H9 (cell line): ENCODE measurements around the gene SUGP1. TPM values are rescaled to one million over a fixed set of nuclear protein-coding genes. Genes with fewer than 3 reads are reported as not detected.
A peak's percentile ranks its signal among the peaks of the same experiment; 100 is the strongest.

ENCODE experiments used
- DNase-seq: peaks from one replicate; pipeline ENCODE4 v3.0.0-alpha.2; 2017
- H2AFZ ChIP-seq: one replicate; pipeline ENCODE4 v1.6.1; 2013; ENCODE audit warnings: mild to moderate bottlenecking, low read length, control low read depth, moderate library complexity
- H2AK5ac ChIP-seq: 2 replicates; pipeline ENCODE4 v1.6.1; 2013; ENCODE audit warnings: low read length, control low read depth, mixed read lengths; ENCODE audit not compliant: insufficient read length
- H2BK120ac ChIP-seq: one replicate; pipeline ENCODE4 v1.6.1; 2013; ENCODE audit warnings: low read depth, mild to moderate bottlenecking, low read length, control low read depth, inconsistent platforms; ENCODE audit not compliant: poor library complexity, severe bottlenecking
- H2BK12ac ChIP-seq: 2 replicates; pipeline ENCODE4 v1.6.1; 2013; ENCODE audit warnings: low read length, control low read depth, mixed read lengths, low read depth; ENCODE audit not compliant: insufficient read length
- H2BK15ac ChIP-seq: 2 replicates; pipeline ENCODE4 v1.6.1; 2013; ENCODE audit warnings: low read depth, low read length, control low read depth
- H2BK20ac ChIP-seq: one replicate; pipeline ENCODE4 v1.6.1; 2013; ENCODE audit warnings: low read depth, mild to moderate bottlenecking, low read length, control low read depth, inconsistent platforms; ENCODE audit not compliant: poor library complexity, severe bottlenecking
- H2BK5ac ChIP-seq: 2 replicates; pipeline ENCODE4 v1.6.1; 2013; ENCODE audit warnings: low read length, control low read depth, mixed read lengths; ENCODE audit not compliant: insufficient read length
- H3K14ac ChIP-seq: 2 replicates; pipeline ENCODE4 v1.6.1; 2013; ENCODE audit warnings: low read length, control low read depth; ENCODE audit not compliant: insufficient read depth
- H3K18ac ChIP-seq: 2 replicates; pipeline ENCODE4 v1.6.1; 2013; ENCODE audit warnings: low read depth, mild to moderate bottlenecking, mixed read lengths, low read length, control low read depth; ENCODE audit not compliant: insufficient read length
- H3K23ac ChIP-seq: 2 replicates; pipeline ENCODE4 v1.6.1; 2013; ENCODE audit warnings: low read length, control low read depth, mixed read lengths, low read depth; ENCODE audit not compliant: insufficient read length
- H3K23me2 ChIP-seq: 2 replicates; pipeline ENCODE4 v1.6.1; 2013; ENCODE audit warnings: low read depth, mild to moderate bottlenecking, mixed read lengths, low read length, control low read depth; ENCODE audit not compliant: insufficient read length, poor library complexity, severe bottlenecking
- H3K27ac ChIP-seq: 2 replicates; pipeline ENCODE4 v1.5.1; 2013; ENCODE audit warnings: low read length, control low read depth, mixed read lengths, low read depth; ENCODE audit not compliant: insufficient read length
- H3K27me3 ChIP-seq: 2 replicates; pipeline ENCODE4 v1.6.1; 2013; ENCODE audit warnings: low read length, control low read depth, inconsistent platforms; ENCODE audit not compliant: insufficient read depth
- H3K4ac ChIP-seq: 2 replicates; pipeline ENCODE4 v1.6.1; 2013; ENCODE audit warnings: low read depth, mild to moderate bottlenecking, control low read depth, inconsistent platforms, low read length, moderate library complexity
- H3K4me1 ChIP-seq: 2 replicates; pipeline ENCODE4 v1.6.1; 2013; ENCODE audit warnings: low read length, control low read depth, inconsistent platforms; ENCODE audit not compliant: insufficient read depth
- H3K4me2 ChIP-seq: 2 replicates; pipeline ENCODE4 v1.6.1; 2013; ENCODE audit warnings: low read length, control low read depth, mixed read lengths; ENCODE audit not compliant: insufficient read length, insufficient read depth
- H3K56ac ChIP-seq: 2 replicates; pipeline ENCODE4 v1.6.1; 2013; ENCODE audit warnings: low read depth, mild to moderate bottlenecking, mixed read lengths, low read length, control low read depth; ENCODE audit not compliant: insufficient read length
- H3K79me1 ChIP-seq: 2 replicates; pipeline ENCODE4 v1.6.1; 2013; ENCODE audit warnings: low read depth, mild to moderate bottlenecking, moderate library complexity, low read length, control low read depth, inconsistent platforms; ENCODE audit not compliant: insufficient read depth, poor library complexity, severe bottlenecking
- H3K79me2 ChIP-seq: 2 replicates; pipeline ENCODE4 v1.6.1; 2013; ENCODE audit warnings: low read length, control low read depth, inconsistent platforms; ENCODE audit not compliant: insufficient read depth
- H3K9ac ChIP-seq: 2 replicates; pipeline ENCODE4 v1.6.1; 2013; ENCODE audit warnings: low read length, control low read depth, mixed read lengths; ENCODE audit not compliant: insufficient read length; ENCODE audit errors: extremely low read depth
- H3K9me3 ChIP-seq: one replicate; pipeline ENCODE4 v1.6.1; 2013; ENCODE audit warnings: low read depth, low read length, inconsistent platforms; ENCODE audit not compliant: control insufficient read depth
- H3T11ph ChIP-seq: one replicate; pipeline ENCODE4 v1.6.1; 2013; ENCODE audit warnings: mild to moderate bottlenecking, low read length, control low read depth, inconsistent platforms
- H4K20me1 ChIP-seq: one replicate; pipeline ENCODE4 v1.6.1; 2013; ENCODE audit not compliant: control insufficient read depth, insufficient read length, insufficient read depth
- H4K5ac ChIP-seq: 2 replicates; pipeline ENCODE4 v1.6.1; 2013; ENCODE audit warnings: low read depth, mild to moderate bottlenecking, mixed read lengths, low read length, control low read depth; ENCODE audit not compliant: insufficient read length
- H4K8ac ChIP-seq: replicated peaks from 2 replicates; pipeline ENCODE4 v1.6.1; 2013; ENCODE audit warnings: low read length, control low read depth, mixed read lengths, low read depth; ENCODE audit not compliant: insufficient read length
- H4K91ac ChIP-seq: 2 replicates; pipeline ENCODE4 v1.6.1; 2013; ENCODE audit warnings: low read depth, mild to moderate bottlenecking, moderate library complexity, mixed read lengths, low read length, control low read depth; ENCODE audit not compliant: insufficient read length
- H3K27ac Mint-ChIP-seq, 3 experiments: 2 replicates in 2 of 3; 3 replicates in 1 of 3; pipeline ENCODE4 v1.8.0; 2020 to 2021; ENCODE audit warnings: mixed read lengths in 3 of 3, mild to moderate bottlenecking in 1 of 3, moderate library complexity in 1 of 3
- H3K27me3 Mint-ChIP-seq: 2 replicates; pipeline ENCODE4 v1.8.0; 2021; ENCODE audit warnings: low read depth, mild to moderate bottlenecking, moderate library complexity, mixed read lengths
- H3K36me3 Mint-ChIP-seq, 3 experiments: 2 replicates in 2 of 3; 3 replicates in 1 of 3; pipeline ENCODE4 v1.8.0; 2020 to 2021; ENCODE audit warnings: low read depth in 3 of 3, mixed read lengths in 3 of 3; ENCODE audit not compliant: insufficient read depth in 1 of 3
- H3K4me1 Mint-ChIP-seq, 2 experiments: 2 replicates each; pipeline ENCODE4 v1.8.0; 2020; ENCODE audit warnings: mixed read lengths in 2 of 2
- H3K4me3 Mint-ChIP-seq, 2 experiments: 2 replicates in 1 of 2; 3 replicates in 1 of 2; pipeline ENCODE4 v1.8.0; 2020 to 2021; ENCODE audit warnings: mild to moderate bottlenecking in 2 of 2, mixed read lengths in 2 of 2, moderate library complexity in 1 of 2
- H3K9me3 Mint-ChIP-seq, 2 experiments: 2 replicates in 1 of 2; 3 replicates in 1 of 2; pipeline ENCODE4 v1.8.0; 2020; ENCODE audit warnings: mild to moderate bottlenecking in 2 of 2, mixed read lengths in 2 of 2, moderate library complexity in 1 of 2
- WGBS: extraction: QIAGEN DNeasy Blood & Tissue Kit; methylation state at CpG from one replicate; pipeline ENCODE4 v1.1.7; 2013; ENCODE audit warnings: missing lambda C conversion rate, low lambda C conversion rate, mixed read lengths; ENCODE audit not compliant: insufficient read length; ENCODE audit errors: extremely low coverage; 5-methylcytosine and 5-hydroxymethylcytosine counted together
- total RNA-seq: library from RNA; stranded (reverse); gene quantifications from 2 replicates; pipeline ENCODE4 v1.2.1, GENCODE V29; 2021
- TF ChIP-seq, protein P1 (sequence below): fragments of 200-600 bp; sonication (generic); conservative IDR thresholded peaks from 3 replicates; pipeline ENCODE4 v1.8.0; 2021; ENCODE audit warnings: antibody characterized with exemption, mild to moderate bottlenecking

SUGP1 gene
- total RNA-seq, 1 experiment from 2014 or later: 103 TPM

DNA sequence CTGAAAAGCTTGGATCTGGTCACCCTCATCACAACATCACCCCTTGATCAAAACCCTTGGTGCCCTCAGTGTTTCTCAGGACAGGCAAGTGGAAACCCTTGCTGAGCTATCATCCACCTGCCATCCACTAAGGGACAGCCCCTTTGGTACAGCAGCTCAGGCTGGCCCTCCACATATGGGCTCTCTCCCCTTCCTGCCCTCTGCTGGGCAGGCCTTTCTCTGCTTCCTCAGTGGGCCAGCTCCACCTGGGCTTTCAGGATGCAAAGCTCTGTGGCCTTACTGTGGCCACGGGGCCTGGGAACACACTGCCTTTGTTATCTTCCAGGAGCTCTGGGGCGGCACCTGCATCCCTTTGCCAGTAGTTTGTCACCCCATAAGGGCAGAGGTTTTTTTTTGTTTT is 4.9 kb downstream of the SUGP1 start:
- Histone ChIP-seq H3T11ph (no peak overlapping the region), H3K9me3 (no peaks in the 10 kb centered on the region), H2BK15ac (no peak overlapping the region), H4K20me1 (no peaks in the 10 kb centered on the region), H2BK20ac (no peak overlapping the region), H2AK5ac (no peak overlapping the region), H4K91ac (no peak overlapping the region), H3K14ac (no peak overlapping the region), H3K18ac (no peak overlapping the region), H3K4me2 (no peak overlapping the region), H4K8ac (no peak overlapping the region), H3K27me3 (no peaks in the 10 kb centered on the region), H3K79me2 (peaks cover 3% of the 10 kb centered on the region; the same call in 1 of the 2 replicates), H3K79me1 (no peaks in the 10 kb centered on the region), H3K23ac (no peak overlapping the region), H4K5ac (no peak overlapping the region), H2BK120ac (no peak overlapping the region), H2BK12ac (no peak overlapping the region), H3K4me1 (0 out of 2 replicates have a peak, but pooled peaks cover 2% of the 10 kb centered on the region), H3K9ac (no peak overlapping the region), H3K56ac (no peak overlapping the region), H3K23me2 (peaks cover 3% of the 10 kb centered on the region), H2BK5ac (no peak overlapping the region), H3K27ac (no peak overlapping the region), H2AFZ (no peak overlapping the region), H3K4ac (no peak overlapping the region)
- DNase-seq: no peak
- TF ChIP-seq, protein P1, sequence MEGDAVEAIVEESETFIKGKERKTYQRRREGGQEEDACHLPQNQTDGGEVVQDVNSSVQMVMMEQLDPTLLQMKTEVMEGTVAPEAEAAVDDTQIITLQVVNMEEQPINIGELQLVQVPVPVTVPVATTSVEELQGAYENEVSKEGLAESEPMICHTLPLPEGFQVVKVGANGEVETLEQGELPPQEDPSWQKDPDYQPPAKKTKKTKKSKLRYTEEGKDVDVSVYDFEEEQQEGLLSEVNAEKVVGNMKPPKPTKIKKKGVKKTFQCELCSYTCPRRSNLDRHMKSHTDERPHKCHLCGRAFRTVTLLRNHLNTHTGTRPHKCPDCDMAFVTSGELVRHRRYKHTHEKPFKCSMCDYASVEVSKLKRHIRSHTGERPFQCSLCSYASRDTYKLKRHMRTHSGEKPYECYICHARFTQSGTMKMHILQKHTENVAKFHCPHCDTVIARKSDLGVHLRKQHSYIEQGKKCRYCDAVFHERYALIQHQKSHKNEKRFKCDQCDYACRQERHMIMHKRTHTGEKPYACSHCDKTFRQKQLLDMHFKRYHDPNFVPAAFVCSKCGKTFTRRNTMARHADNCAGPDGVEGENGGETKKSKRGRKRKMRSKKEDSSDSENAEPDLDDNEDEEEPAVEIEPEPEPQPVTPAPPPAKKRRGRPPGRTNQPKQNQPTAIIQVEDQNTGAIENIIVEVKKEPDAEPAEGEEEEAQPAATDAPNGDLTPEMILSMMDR: no peak; the same call in 2 of the 3 replicates
- no peaks in the 10 kb centered on the region for H3K27me3 Mint-ChIP-seq
- H3K36me3 Mint-ChIP-seq: peaks cover 7 to 53% (median 39%) of the 10 kb centered on the region in 3 experiments; a peak in 6 of 7 replicates
- WGBS: no CpG with 5 or more reads among the region's 2 CpGs
- H3K4me3 Mint-ChIP-seq: no peak overlapping the region
- peaks cover 10 to 13% of the 10 kb centered on the region in 2 experiments for H3K4me1 Mint-ChIP-seq
- no peaks in the 10 kb centered on the region for H3K9me3 Mint-ChIP-seq
- peak overlapping the region in 1 of 3 experiments; percentile 35; a peak in 1 of 7 replicates for H3K27ac Mint-ChIP-seq
